Ectodermal cell (in vitro differentiated cells): Measurements from ENCODE around the gene ZCCHC7.
"Not testable (repeated sequence)": the region's sequence is repeated elsewhere in the genome, so short reads cannot be mapped to it uniquely, and the experiment has no call there.

ENCODE experiments used
- H3K27ac ChIP-seq: 2 replicates; pipeline ENCODE4 v1.7.0; 2013; ENCODE audit warnings: mild to moderate bottlenecking, low read depth, low read length; ENCODE audit not compliant: insufficient read depth, poor library complexity, severe bottlenecking
- H3K27me3 ChIP-seq: 2 replicates; pipeline ENCODE4 v1.7.0; 2013; ENCODE audit warnings: mild to moderate bottlenecking, low read length; ENCODE audit not compliant: insufficient read depth, control insufficient read depth, poor library complexity, severe bottlenecking
- H3K36me3 ChIP-seq: one replicate; pipeline ENCODE4 v1.7.0; 2013; ENCODE audit warnings: low read length; ENCODE audit not compliant: control insufficient read depth, insufficient read depth
- H3K4me1 ChIP-seq: one replicate; pipeline ENCODE4 v1.7.0; 2013; ENCODE audit warnings: low read length; ENCODE audit not compliant: control insufficient read depth, insufficient read depth
- H3K4me3 ChIP-seq: 2 replicates; pipeline ENCODE4 v1.7.0; 2013; ENCODE audit warnings: low read depth, low read length, control low read depth; ENCODE audit not compliant: insufficient read depth
- H3K9me3 ChIP-seq: 2 replicates; pipeline ENCODE4 v1.7.0; 2013; ENCODE audit warnings: mild to moderate bottlenecking, low read length, moderate library complexity; ENCODE audit not compliant: control insufficient read depth
- WGBS, 2 experiments: methylation state at CpG; one replicate each; pipeline ENCODE4 v1.1.7; 2013; ENCODE audit warnings: missing lambda C conversion rate in 2 of 2; 5-methylcytosine and 5-hydroxymethylcytosine counted together

ZCCHC7 gene

GRCh38 chr9:37202091-37202490 lies 81.7 kb downstream of the ZCCHC7 start:
- H3K9me3 ChIP-seq, result no peaks in the 10 kb centered on the region
- no peaks in the 10 kb centered on the region for H3K27me3 ChIP-seq
- H3K36me3 ChIP-seq, result no peaks in the 10 kb centered on the region
- peaks cover 8% of the 10 kb centered on the region for H3K4me1 ChIP-seq
- H3K4me3 ChIP-seq, result no peak overlapping the region
- no peak overlapping the region for H3K27ac ChIP-seq

GRCh38 chr9:37203456-37203855 lies 83.1 kb downstream of the ZCCHC7 start:
- H3K27ac ChIP-seq, H3K27me3 ChIP-seq, H3K4me3 ChIP-seq, H3K9me3 ChIP-seq, H3K4me1 ChIP-seq, H3K36me3 ChIP-seq: not testable (repeated sequence)
- WGBS, 2 experiments, result 96% methylated on average over 4 of the region's 4 CpGs

- peaks cover 4% of the 10 kb centered on the region for H3K4me1 ChIP-seq
- H3K27me3 ChIP-seq, result no peaks in the 10 kb centered on the region
- H3K27ac ChIP-seq, result no peak overlapping the region
- no peaks in the 10 kb centered on the region for H3K36me3 ChIP-seq
- no peaks in the 10 kb centered on the region for H3K9me3 ChIP-seq
- WGBS, 2 experiments, result 76 to 78% methylated on average over 10 of the region's 10 CpGs
- H3K4me3 ChIP-seq, result no peak overlapping the region
Measured at GRCh38 chr9:37206121-37206620, 85.8 kb downstream of the ZCCHC7 start.

DNA sequence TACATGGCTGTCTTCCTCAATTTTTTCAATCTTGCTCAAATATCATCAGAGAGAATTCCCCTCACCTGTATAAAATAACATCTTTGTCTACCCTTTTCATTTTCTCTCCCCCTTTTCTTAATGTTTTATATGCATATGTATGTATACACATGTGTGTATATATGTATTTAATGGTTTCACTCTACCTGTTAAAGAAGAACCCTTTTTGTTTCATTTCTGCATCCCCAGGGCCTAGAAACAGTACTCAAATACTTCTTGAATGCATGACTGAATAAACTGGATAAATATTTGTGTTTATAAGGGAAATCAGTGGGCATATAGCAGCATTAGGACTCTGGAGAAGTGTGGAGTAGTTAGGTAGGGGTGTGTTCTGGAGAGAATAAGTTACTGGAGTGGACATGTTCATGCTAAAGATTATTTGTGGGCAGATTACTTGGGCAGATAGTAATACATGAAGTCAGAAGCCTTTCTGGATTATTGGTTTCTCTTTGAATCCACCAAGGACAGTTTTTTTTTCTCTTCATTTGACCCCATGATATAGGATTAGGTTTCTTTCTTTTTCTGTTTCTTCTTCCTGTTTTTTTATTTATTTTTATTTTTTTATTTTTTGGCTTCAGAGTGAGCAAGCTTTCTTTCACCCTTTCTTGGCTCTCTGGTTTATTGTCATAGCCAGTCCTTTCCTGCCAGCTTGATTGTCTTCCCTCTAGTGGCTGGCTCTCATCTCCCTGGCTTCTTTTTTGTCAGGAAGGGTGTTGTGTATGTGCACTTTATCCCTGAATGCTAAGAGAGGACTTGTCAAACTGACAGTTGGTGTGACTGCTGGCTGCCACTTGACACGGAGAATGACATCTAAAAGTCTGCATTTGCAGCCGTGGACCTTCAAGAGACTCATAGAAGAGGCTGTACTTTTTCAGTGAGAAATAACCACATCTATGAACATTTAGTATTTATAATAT lies 89.3 kb downstream of the ZCCHC7 start:
- WGBS, 2 experiments, result 51 to 52% methylated on average over 2 of the region's 2 CpGs
- no peaks in the 10 kb centered on the region for H3K27me3 ChIP-seq
- H3K9me3 ChIP-seq, result no peaks in the 10 kb centered on the region
- no peak overlapping the region for H3K27ac ChIP-seq
- H3K4me3 ChIP-seq, result no peak overlapping the region
- no peaks in the 10 kb centered on the region for H3K36me3 ChIP-seq
- H3K4me1 ChIP-seq, result peaks cover 4% of the 10 kb centered on the region

DNA sequence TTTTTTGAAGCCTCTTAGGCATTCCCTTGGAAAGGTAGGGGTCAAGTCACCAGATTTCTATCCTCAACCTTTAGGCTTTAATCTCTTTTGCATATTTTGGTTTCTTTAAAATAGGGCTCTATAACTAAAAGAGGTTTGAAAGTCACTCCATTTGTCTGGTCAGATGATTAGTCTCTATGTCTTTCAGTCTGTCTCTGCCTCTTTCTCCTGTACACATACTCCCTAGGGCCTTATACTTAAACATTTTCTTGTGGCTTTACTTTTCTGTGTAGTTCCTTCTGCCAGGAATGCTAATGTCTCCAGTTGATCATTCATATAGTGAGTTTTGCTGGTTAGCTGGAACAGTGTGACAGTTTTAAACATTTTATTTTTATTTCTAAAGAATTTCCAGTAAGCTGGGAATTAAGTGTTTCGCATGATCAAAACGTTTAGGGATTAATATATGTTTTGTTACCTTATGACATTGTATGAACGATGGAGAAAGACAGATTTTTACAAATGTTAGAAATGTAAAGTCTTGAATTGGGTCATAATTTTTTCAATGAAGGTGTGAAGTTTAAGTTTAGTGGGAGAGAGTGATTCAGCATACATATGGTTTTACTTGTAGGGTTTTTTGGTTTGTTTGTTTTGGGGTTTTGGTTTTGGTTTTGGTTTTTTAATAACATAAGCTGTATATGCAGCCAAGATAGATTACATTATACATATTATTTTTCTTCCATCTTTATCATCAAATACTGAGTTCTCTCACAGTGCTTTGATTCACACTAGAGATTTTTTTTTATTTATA lies 90.6 kb downstream of the ZCCHC7 start:
- WGBS, 2 experiments, result 92% methylated on average over 3 of the region's 3 CpGs
- Histone ChIP-seq H3K27ac (no peak overlapping the region), H3K4me3 (no peak overlapping the region), H3K27me3 (no peaks in the 10 kb centered on the region), H3K4me1 (peaks cover 4% of the 10 kb centered on the region), H3K9me3 (no peaks in the 10 kb centered on the region), H3K36me3 (no peaks in the 10 kb centered on the region)

DNA sequence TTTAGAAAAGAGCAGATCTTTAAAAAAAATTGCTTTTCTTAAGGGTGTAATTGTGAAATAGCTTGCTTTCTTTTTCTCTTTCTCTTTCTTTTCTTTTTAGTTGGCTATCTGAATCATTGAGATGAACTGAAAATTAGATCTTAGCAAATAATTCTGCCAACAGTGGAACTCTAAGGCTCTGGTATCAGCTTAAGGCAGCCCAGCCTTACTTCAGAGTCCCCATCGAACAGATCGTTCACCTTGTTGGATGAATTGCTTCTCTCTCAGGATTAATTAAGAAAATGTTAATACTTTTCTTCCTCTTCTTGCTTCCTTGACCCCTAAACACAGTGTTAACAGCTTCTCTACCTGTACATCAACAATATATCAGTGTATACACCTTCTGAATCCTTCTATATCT lies 92.1 kb downstream of the ZCCHC7 start:
- 92 to 96% methylated on average over 2 of the region's 2 CpGs for WGBS, 2 experiments
- H3K9me3 ChIP-seq, result no peaks in the 10 kb centered on the region
- no peaks in the 10 kb centered on the region for H3K27me3 ChIP-seq
- H3K27ac ChIP-seq, result no peak overlapping the region
- no peak overlapping the region for H3K4me3 ChIP-seq
- peaks cover 4% of the 10 kb centered on the region for H3K4me1 ChIP-seq
- H3K36me3 ChIP-seq, result no peaks in the 10 kb centered on the region

DNA sequence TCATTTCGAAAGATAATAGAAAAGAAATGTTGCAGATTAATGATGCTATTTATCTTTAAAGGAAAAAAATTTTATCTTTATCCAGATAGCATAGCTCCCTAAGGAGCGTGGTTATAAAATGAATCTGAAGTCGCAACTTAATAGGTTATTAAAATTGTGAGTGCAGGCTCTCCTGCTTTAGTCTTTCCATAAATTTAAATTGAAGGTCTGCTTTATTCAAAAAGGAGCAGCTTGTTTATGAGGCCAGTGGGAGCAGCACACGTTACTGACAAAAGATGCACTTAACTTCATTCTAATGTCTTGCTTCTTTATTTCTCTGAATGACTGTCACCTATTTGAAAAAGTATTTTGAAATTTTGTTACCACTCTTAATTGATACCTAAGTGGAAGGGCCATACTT lies 95.0 kb downstream of the ZCCHC7 start:
- WGBS, 2 experiments, result 78 to 89% methylated on average over 2 to 3 of the region's 4 CpGs
- Histone ChIP-seq H3K4me3 (no peak overlapping the region), H3K9me3 (no peaks in the 10 kb centered on the region), H3K4me1 (peaks cover 3% of the 10 kb centered on the region), H3K36me3 (no peaks in the 10 kb centered on the region), H3K27me3 (no peaks in the 10 kb centered on the region), H3K27ac (no peak overlapping the region)

GRCh38 chr9:37215830-37216229 lies 95.5 kb downstream of the ZCCHC7 start:
- H3K4me3 ChIP-seq, result no peak overlapping the region
- H3K9me3 ChIP-seq, result no peaks in the 10 kb centered on the region
- 92% methylated on average over 1 of the region's 1 CpG; no CpG with 5 or more reads in 1 of the 2 experiments for WGBS, 2 experiments
- H3K4me1 ChIP-seq, result no peaks in the 10 kb centered on the region
- H3K27ac ChIP-seq, result no peak overlapping the region
- H3K27me3 ChIP-seq, result no peaks in the 10 kb centered on the region
- no peaks in the 10 kb centered on the region for H3K36me3 ChIP-seq

DNA sequence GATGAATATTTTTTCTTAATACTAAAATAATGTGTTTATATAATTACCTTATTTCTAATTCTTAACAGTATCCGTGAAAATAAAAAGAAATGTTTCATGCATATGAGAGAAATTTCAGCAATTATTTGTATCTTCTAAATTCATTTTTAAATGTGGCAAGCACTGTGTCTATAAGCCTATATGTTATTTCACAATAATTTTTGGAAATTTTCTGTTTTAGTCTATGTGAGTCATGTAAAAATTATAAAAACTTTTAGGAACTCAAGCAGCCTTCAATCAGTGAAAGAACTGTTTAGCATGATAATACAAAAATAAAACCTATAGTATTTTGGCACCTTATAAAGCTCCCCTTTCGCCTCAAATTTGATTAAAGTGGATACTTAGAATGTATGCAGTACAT lies 96.8 kb downstream of the ZCCHC7 start:
- WGBS, 2 experiments, result no CpG with 5 or more reads among the region's 2 CpGs
- H3K27ac ChIP-seq, result no peak overlapping the region
- no peaks in the 10 kb centered on the region for H3K4me1 ChIP-seq

DNA sequence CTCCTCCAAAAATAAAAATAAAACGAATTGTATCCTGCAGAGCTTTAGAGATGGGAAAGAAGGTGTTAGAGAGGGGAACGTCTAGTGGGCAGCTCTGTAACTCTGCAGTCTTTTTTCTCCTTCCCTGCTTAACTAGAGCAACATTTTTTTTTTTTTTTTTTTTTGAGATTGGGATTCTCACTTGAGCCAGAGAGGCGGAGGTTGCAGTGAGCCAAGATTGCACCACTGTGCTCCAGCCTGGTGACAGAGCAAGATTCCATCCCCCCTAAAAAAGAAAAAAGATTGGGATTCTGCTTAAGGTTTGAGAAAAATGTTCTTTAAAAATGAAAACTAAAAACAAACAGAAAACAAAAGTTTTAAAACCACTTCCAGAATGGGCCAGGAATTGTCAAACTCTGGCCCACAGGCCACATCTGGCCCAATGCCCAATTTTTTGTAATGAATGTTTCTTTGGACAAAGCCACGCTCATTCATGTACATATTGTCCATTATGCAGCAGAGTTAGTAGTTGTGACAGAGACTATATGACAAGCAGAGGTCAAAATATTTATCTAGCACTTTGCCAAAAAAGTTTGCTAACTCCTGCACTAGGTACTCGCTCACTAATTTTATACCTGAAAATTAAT lies 98.5 kb downstream of the ZCCHC7 start:
- Histone ChIP-seq H3K4me3 (no peak overlapping the region), H3K9me3 (no peaks in the 10 kb centered on the region), H3K36me3 (no peaks in the 10 kb centered on the region), H3K27me3 (no peaks in the 10 kb centered on the region), H3K4me1 (no peaks in the 10 kb centered on the region), H3K27ac (no peak overlapping the region)
- 88 to 95% methylated on average over 3 to 5 of the region's 5 CpGs for WGBS, 2 experiments

More for the DNA sequence above, 96.8 kb downstream of the ZCCHC7 start:
- Histone ChIP-seq H3K9me3 (no peaks in the 10 kb centered on the region), H3K27me3 (no peaks in the 10 kb centered on the region), H3K36me3 (no peaks in the 10 kb centered on the region), H3K4me3 (no peak overlapping the region)
